ENCODE measurements around the gene CREBBP. TPM values are rescaled to one million over a fixed set of nuclear protein-coding genes. Genes with fewer than 3 reads are reported as not detected.

The CREBBP gene
- total and polyA plus RNA-seq, 2 experiments from 2014 or later, result 36.9 to 54.8 TPM

DNA sequence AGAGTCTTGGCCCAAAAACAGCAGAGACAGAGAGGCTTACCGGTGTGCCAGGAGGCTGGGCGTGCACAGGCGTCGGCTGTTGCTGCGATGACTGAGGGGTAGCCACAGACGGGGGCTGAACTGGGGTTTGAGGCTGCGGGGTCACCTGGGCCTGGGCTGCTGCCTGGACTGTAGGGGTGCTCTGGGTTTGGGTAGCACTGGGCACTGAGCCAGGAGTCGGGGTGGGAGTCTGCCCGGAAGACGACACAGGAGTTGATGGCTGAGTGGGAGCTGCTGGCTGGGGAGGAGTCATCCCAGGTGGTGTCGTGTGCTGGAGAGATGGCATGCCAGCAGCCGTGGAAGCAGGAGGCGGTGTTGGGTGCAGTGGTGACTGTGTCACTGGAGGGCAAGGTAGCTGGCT is 110.0 kb downstream of the CREBBP start (continued):
- TF ChIP-seq, protein P1, sequence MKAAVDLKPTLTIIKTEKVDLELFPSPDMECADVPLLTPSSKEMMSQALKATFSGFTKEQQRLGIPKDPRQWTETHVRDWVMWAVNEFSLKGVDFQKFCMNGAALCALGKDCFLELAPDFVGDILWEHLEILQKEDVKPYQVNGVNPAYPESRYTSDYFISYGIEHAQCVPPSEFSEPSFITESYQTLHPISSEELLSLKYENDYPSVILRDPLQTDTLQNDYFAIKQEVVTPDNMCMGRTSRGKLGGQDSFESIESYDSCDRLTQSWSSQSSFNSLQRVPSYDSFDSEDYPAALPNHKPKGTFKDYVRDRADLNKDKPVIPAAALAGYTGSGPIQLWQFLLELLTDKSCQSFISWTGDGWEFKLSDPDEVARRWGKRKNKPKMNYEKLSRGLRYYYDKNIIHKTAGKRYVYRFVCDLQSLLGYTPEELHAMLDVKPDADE (IDR thresholded peaks at IDR 0.05), result no peak
- TF ChIP-seq ZNF331 (CRISPR knock-in tag; IDR thresholded peaks at IDR 0.05; ENCODE audit: low read depth) (no peak), ZNF462 (CRISPR knock-in tag; IDR thresholded peaks at IDR 0.05) (no peak)

DNA sequence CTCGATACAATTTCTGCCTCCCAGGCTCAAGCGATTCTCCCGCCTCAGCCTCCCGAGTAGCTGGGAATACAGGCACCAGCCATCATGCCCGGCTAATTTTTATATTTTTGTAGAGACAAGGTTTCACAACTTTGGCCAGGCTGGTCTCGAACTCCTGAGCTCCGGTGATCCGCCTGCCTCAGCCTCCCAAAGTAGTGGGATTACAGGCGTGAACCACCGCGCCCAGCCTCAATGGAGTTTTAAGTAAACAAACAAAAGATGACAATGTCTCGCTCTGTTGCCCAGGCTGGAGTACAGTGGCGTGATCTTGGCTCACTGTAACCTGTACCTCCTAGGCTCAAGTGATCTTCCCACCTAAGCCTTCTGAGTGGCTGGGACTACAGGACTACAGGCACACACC is 110.6 kb downstream of the CREBBP start:
- DNase-seq (ENCODE audit: low spot score) (no peak), ATAC-seq (no peak)
- no peaks in the 10 kb centered on the region for H3K4me1 Mint-ChIP-seq
- Histone ChIP-seq H3K4me1 (ENCODE audit: insufficient read depth) (no peaks in the 10 kb centered on the region), H3K36me3 (ENCODE audit: insufficient read depth) (peaks cover 35% of the 10 kb centered on the region), H3K4me3 (no peak overlapping the region), H3K27me3 (ENCODE audit: insufficient read depth) (no peaks in the 10 kb centered on the region), H3K27ac (ENCODE audit: low read depth) (no peak overlapping the region), H3K9me2 (ENCODE audit: insufficient read depth) (no peaks in the 10 kb centered on the region), H3K79me2 (replicated peaks; ENCODE audit: insufficient read depth) (no peaks in the 10 kb centered on the region), H2AFZ (no peak overlapping the region), H4K20me1 (replicated peaks; ENCODE audit: insufficient read depth) (peaks cover 20% of the 10 kb centered on the region), H3F3A (replicated peaks; ENCODE audit: low read depth) (peaks cover 9% of the 10 kb centered on the region; the same call in 1 of the 2 replicates), H3K4me2 (no peak overlapping the region)
- H3K27me3 Mint-ChIP-seq (ENCODE audit: insufficient read depth, low read depth, poor library complexity), result peaks cover 5% of the 10 kb centered on the region
- TF ChIP-seq EZH2phosphoT487 (IDR thresholded peaks at IDR 0.05; ENCODE audit: unreplicated experiment) (no peak), NANOG (IDR thresholded peaks at IDR 0.05; ENCODE audit: borderline replicate concordance) (no peak)
- peaks cover 75% of the 10 kb centered on the region for H3K36me3 Mint-ChIP-seq (ENCODE audit: low read depth)
- no peak overlapping the region for H3K4me3 Mint-ChIP-seq
- no peak overlapping the region for H3K27ac Mint-ChIP-seq
- H3K9me3 Mint-ChIP-seq, result no peaks in the 10 kb centered on the region
